ENCODE results near the gene EFCAB6. TPM values are rescaled to one million over a fixed set of nuclear protein-coding genes. Genes with fewer than 3 reads are reported as not detected.

The EFCAB6 gene
- total RNA-seq, 1 donor: 0.52 TPM

- no peaks in the 10 kb centered on the region for H3K4me1 ChIP-seq (ENCODE audit: insufficient read depth, low read length)
- H3K4me3 ChIP-seq (ENCODE audit: low read length): no peak overlapping the region
- H3K27me3 ChIP-seq (ENCODE audit: insufficient read depth, low read length): no peaks in the 10 kb centered on the region
- no peaks in the 10 kb centered on the region for H3K9me3 ChIP-seq (ENCODE audit: low read depth, low read length)
Measured at GRCh38 chr22:43528601-43529360, 283.3 kb downstream of the EFCAB6 start.

GRCh38 chr22:43526946-43527345 lies 285.2 kb downstream of the EFCAB6 start:
- no peaks in the 10 kb centered on the region for H3K9me3 ChIP-seq (ENCODE audit: low read depth, low read length)
- H3K4me1 ChIP-seq (ENCODE audit: insufficient read depth, low read length): no peaks in the 10 kb centered on the region
- H3K4me3 ChIP-seq (ENCODE audit: low read length): no peak overlapping the region

GRCh38 chr22:43526117-43526655 lies 285.9 kb downstream of the EFCAB6 start:
- Histone ChIP-seq H3K4me3 (ENCODE audit: low read length) (no peak overlapping the region), H3K9me3 (ENCODE audit: low read depth, low read length) (no peaks in the 10 kb centered on the region), H3K27me3 (ENCODE audit: insufficient read depth, low read length) (no peaks in the 10 kb centered on the region), H3K4me1 (ENCODE audit: insufficient read depth, low read length) (no peaks in the 10 kb centered on the region)

More at GRCh38 chr22:43526946-43527345, 285.2 kb downstream of the EFCAB6 start:
- no peaks in the 10 kb centered on the region for H3K27me3 ChIP-seq (ENCODE audit: insufficient read depth, low read length)

GRCh38 chr22:43521716-43522115 lies 290.4 kb downstream of the EFCAB6 start:
- Histone ChIP-seq H3K9me3 (ENCODE audit: low read depth, low read length) (no peaks in the 10 kb centered on the region), H3K4me1 (ENCODE audit: insufficient read depth, low read length) (no peaks in the 10 kb centered on the region), H3K4me3 (ENCODE audit: low read length) (no peak overlapping the region), H3K27me3 (ENCODE audit: insufficient read depth, low read length) (no peaks in the 10 kb centered on the region)

- H3K9me3 ChIP-seq (ENCODE audit: low read depth, low read length): no peaks in the 10 kb centered on the region
- no peak overlapping the region for H3K4me3 ChIP-seq (ENCODE audit: low read length)
- H3K27me3 ChIP-seq (ENCODE audit: insufficient read depth, low read length): no peaks in the 10 kb centered on the region
- H3K4me1 ChIP-seq (ENCODE audit: insufficient read depth, low read length): no peaks in the 10 kb centered on the region
Measured at GRCh38 chr22:43520632-43521039, 291.5 kb downstream of the EFCAB6 start.

GRCh38 chr22:43516996-43517635 lies 295.0 kb downstream of the EFCAB6 start:
- no peak overlapping the region for H3K4me3 ChIP-seq (ENCODE audit: low read length)
- no peaks in the 10 kb centered on the region for H3K27me3 ChIP-seq (ENCODE audit: insufficient read depth, low read length)
- H3K4me1 ChIP-seq (ENCODE audit: insufficient read depth, low read length): no peaks in the 10 kb centered on the region
- no peaks in the 10 kb centered on the region for H3K9me3 ChIP-seq (ENCODE audit: low read depth, low read length)

- Histone ChIP-seq H3K4me3 (ENCODE audit: low read length) (no peak overlapping the region), H3K9me3 (ENCODE audit: low read depth, low read length) (no peaks in the 10 kb centered on the region), H3K4me1 (ENCODE audit: insufficient read depth, low read length) (no peaks in the 10 kb centered on the region), H3K27me3 (ENCODE audit: insufficient read depth, low read length) (no peaks in the 10 kb centered on the region)
Measured at GRCh38 chr22:43516386-43516785, 295.7 kb downstream of the EFCAB6 start.

- Histone ChIP-seq H3K9me3 (ENCODE audit: low read depth, low read length) (no peaks in the 10 kb centered on the region), H3K27me3 (ENCODE audit: insufficient read depth, low read length) (no peaks in the 10 kb centered on the region), H3K4me3 (ENCODE audit: low read length) (no peak overlapping the region), H3K4me1 (ENCODE audit: insufficient read depth, low read length) (no peaks in the 10 kb centered on the region)
Measured at GRCh38 chr22:43515902-43516301, 296.2 kb downstream of the EFCAB6 start.

- H3K4me3 ChIP-seq (ENCODE audit: low read length): no peak overlapping the region
- H3K4me1 ChIP-seq (ENCODE audit: insufficient read depth, low read length): no peaks in the 10 kb centered on the region
- no peaks in the 10 kb centered on the region for H3K27me3 ChIP-seq (ENCODE audit: insufficient read depth, low read length)
- no peaks in the 10 kb centered on the region for H3K9me3 ChIP-seq (ENCODE audit: low read depth, low read length)
Measured at GRCh38 chr22:43515411-43515810, 296.7 kb downstream of the EFCAB6 start.

GRCh38 chr22:43514476-43515157 lies 297.5 kb downstream of the EFCAB6 start:
- no peak overlapping the region for H3K4me3 ChIP-seq (ENCODE audit: low read length)
- no peaks in the 10 kb centered on the region for H3K9me3 ChIP-seq (ENCODE audit: low read depth, low read length)
- no peaks in the 10 kb centered on the region for H3K27me3 ChIP-seq (ENCODE audit: insufficient read depth, low read length)
- H3K4me1 ChIP-seq (ENCODE audit: insufficient read depth, low read length): no peaks in the 10 kb centered on the region

GRCh38 chr22:43512279-43512678 lies 299.8 kb downstream of the EFCAB6 start:
- Histone ChIP-seq H3K4me1 (ENCODE audit: insufficient read depth, low read length) (no peaks in the 10 kb centered on the region), H3K9me3 (ENCODE audit: low read depth, low read length) (no peaks in the 10 kb centered on the region), H3K4me3 (ENCODE audit: low read length) (no peak overlapping the region), H3K27me3 (ENCODE audit: insufficient read depth, low read length) (no peaks in the 10 kb centered on the region)

- Histone ChIP-seq H3K9me3 (ENCODE audit: low read depth, low read length) (no peaks in the 10 kb centered on the region), H3K4me3 (ENCODE audit: low read length) (no peak overlapping the region), H3K27me3 (ENCODE audit: insufficient read depth, low read length) (no peaks in the 10 kb centered on the region), H3K4me1 (ENCODE audit: insufficient read depth, low read length) (no peaks in the 10 kb centered on the region)
Measured at GRCh38 chr22:43511276-43511910, 300.7 kb downstream of the EFCAB6 start.

- Histone ChIP-seq H3K27me3 (ENCODE audit: insufficient read depth, low read length) (no peaks in the 10 kb centered on the region), H3K9me3 (ENCODE audit: low read depth, low read length) (no peaks in the 10 kb centered on the region), H3K4me3 (ENCODE audit: low read length) (no peak overlapping the region), H3K4me1 (ENCODE audit: insufficient read depth, low read length) (no peaks in the 10 kb centered on the region)
Measured at GRCh38 chr22:43510281-43511070, 301.6 kb downstream of the EFCAB6 start.

- no peaks in the 10 kb centered on the region for H3K9me3 ChIP-seq (ENCODE audit: low read depth, low read length)
- H3K27me3 ChIP-seq (ENCODE audit: insufficient read depth, low read length): no peaks in the 10 kb centered on the region
- H3K4me3 ChIP-seq (ENCODE audit: low read length): no peak overlapping the region
- no peaks in the 10 kb centered on the region for H3K4me1 ChIP-seq (ENCODE audit: insufficient read depth, low read length)
Measured at GRCh38 chr22:43509337-43509736, 302.8 kb downstream of the EFCAB6 start.
